GM12891 (cell line): ENCODE data around the gene NHLRC2.
"Not testable (repeated sequence)": the region's sequence is repeated elsewhere in the genome, so short reads cannot be mapped to it uniquely, and the experiment has no call there.

Experiments used
- DNase-seq: peaks from one replicate; pipeline ENCODE4 v3.0.0; 2011; ENCODE audit warnings: low spot score; ENCODE audit not compliant: insufficient read length
- FAIRE-seq: peaks from 2 replicates; lab custom pipeline; 2011; peaks lifted over from hg19 to GRCh38; lab: Jason Lieb, UNC
- PAX5 ChIP-seq: IDR thresholded peaks from 2 replicates; pipeline ENCODE4 v1.6.1; 2011; ENCODE audit warnings: low read length, moderate library complexity, mild to moderate bottlenecking; ENCODE audit not compliant: insufficient read depth, severe bottlenecking
- POLR2A ChIP-seq: IDR thresholded peaks from 2 replicates; pipeline ENCODE4 v1.6.1; 2011; ENCODE audit warnings: low read depth, low read length, control low read depth
- POLR2AphosphoS5 ChIP-seq: IDR thresholded peaks from 2 replicates; pipeline ENCODE4 v1.6.1; 2011; ENCODE audit warnings: low read depth, low read length, control low read depth
- POU2F2 ChIP-seq: IDR thresholded peaks from 2 replicates; pipeline ENCODE4 v1.6.1; 2011; ENCODE audit warnings: low read depth, mild to moderate bottlenecking, control low read depth, low read length, moderate library complexity
- SPI1 ChIP-seq: IDR thresholded peaks from 2 replicates; pipeline ENCODE4 v1.6.1; 2011; ENCODE audit warnings: low read depth, low read length, control low read depth
- TAF1 ChIP-seq: IDR thresholded peaks from 2 replicates; pipeline ENCODE4 v1.6.1; 2011; ENCODE audit warnings: low read depth, low read length, control low read depth

Gene NHLRC2

DNA sequence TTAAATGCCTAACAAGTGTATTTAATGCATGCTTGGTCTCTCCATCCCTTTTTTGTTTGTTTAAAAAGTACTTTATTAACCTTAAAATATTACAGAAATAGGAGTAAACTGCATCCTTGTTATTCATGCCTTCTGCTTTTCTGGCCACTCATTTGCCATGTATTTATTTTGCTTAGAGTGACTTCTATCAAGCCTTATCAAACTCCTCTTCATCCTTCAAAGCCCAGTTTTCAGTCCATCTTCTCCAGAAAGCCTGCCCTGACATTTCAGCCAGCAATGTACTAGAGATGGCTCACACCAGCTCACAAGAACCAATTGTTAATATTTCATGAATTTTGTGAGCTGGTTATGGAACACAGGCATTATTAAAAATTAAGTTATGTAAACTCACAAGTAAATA is 82.8 kb downstream of the NHLRC2 start:
- DNase-seq (no peak), FAIRE-seq (no peak)
- TF ChIP-seq TAF1 (no peak), PAX5 (no peak), SPI1 (no peak)

DNA sequence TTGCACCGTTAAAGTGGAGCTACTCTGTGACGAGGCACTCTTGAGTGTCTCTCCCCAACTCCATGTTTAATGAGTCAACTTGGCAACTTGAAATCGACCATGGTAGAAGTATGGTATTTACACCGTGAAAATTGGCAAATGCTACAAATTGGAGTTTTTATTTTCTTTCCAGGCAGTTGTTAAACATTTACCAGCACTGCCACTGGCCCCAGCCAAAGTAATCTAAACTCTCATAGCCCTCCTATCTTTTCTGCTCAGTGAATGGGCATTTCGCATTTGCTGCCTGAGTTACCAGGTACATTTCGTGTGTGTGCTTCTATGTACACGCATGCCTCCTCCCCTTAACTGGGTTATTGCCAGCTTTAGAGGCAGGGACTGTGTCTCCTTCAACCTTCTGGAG is 83.3 kb downstream of the NHLRC2 start:
- FAIRE-seq (no peak), DNase-seq (no peak)
- TF ChIP-seq SPI1, result no peak
- TF ChIP-seq POLR2A, result no peak
- no peak for TF ChIP-seq POLR2AphosphoS5
- TF ChIP-seq TAF1, result no peak
- no peak for TF ChIP-seq POU2F2
- TF ChIP-seq PAX5, result no peak

DNA sequence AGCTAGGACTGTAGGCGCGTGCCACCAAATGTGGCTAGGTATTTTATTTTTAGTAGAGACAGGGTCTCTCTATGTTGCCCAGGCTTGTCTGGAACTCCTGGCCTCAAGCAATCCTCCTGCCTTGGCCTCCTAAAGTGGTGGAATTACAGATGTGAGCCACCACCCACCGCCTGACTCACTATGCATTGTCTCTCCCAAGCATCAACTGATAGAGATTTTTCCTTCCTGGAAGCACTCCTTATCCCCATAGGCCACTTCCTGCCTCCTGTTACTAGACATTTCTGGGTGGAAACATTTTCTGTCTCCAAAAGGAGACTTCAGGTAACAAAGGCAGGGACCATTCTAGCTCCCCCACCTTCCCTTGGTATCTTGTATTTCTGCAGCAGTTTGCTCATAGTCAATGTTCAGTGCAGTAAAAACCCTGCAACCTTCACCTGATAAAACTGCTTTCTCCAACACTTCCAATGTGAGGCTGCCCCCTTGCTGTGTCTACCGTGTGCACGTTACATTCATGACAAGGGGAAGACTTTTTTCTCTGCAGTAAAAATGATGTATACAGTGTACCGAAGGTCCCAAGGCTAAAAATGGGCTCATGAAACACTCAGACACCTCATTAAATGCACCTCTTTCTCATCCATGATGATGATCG is 84.9 kb downstream of the NHLRC2 start:
- no peak for FAIRE-seq
- TF ChIP-seq TAF1, result no peak
- TF ChIP-seq POU2F2, result no peak
- TF ChIP-seq PAX5, result no peak
- TF ChIP-seq POLR2A, result no peak
- TF ChIP-seq POLR2AphosphoS5, result no peak
- no peak for TF ChIP-seq SPI1

GRCh38 chr10:113941140-113941539 is 86.7 kb downstream of the NHLRC2 start:
- DNase-seq (no peak), FAIRE-seq (no peak)
- TF ChIP-seq TAF1 (no peak), POU2F2 (no peak), PAX5 (no peak), SPI1 (no peak), POLR2AphosphoS5 (no peak), POLR2A (no peak)

More for the DNA sequence above, 84.9 kb downstream of the NHLRC2 start:
- no peak for DNase-seq

GRCh38 chr10:113943196-113943595 is 88.7 kb downstream of the NHLRC2 start:
- DNase-seq, FAIRE-seq: not testable (repeated sequence)

DNA sequence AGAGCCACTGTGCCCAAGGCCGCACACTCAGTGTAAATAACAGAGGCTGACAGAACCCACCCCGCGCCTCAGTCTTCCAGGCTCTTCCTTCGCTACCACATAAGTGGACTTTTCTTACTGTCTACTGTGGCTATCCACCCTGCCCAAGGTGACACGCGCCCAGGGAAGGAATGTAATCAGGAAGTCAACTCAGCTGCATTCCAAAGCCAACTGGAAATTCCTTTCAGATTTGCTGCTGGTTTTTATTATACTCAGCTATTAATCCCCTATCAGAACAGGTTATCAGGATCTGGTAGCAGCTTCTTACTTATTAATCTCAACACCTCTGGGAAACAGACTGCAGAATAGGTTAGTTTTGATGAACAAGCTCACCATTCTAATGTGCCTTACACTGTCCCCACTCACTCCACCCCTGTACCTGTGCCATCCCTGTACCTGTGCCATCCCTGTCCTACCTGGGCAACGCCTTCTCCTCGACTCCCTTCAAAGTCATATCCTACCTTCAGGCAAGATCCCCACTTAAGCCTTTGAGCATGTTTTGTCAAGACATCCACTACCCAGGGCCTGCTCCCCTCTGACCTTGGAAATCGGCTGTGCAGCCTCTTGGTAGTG is 90.7 kb downstream of the NHLRC2 start:
- FAIRE-seq (no peak), DNase-seq (no peak)
- TF ChIP-seq SPI1 (no peak), POU2F2 (no peak), PAX5 (no peak), TAF1 (no peak), POLR2A (no peak), POLR2AphosphoS5 (no peak)

GRCh38 chr10:113945687-113946085 is 91.2 kb downstream of the NHLRC2 start:
- TF ChIP-seq POLR2AphosphoS5 (no peak), POLR2A (no peak), SPI1 (no peak), TAF1 (no peak), POU2F2 (no peak), PAX5 (no peak)
- FAIRE-seq, result no peak
- DNase-seq, result no peak

DNA sequence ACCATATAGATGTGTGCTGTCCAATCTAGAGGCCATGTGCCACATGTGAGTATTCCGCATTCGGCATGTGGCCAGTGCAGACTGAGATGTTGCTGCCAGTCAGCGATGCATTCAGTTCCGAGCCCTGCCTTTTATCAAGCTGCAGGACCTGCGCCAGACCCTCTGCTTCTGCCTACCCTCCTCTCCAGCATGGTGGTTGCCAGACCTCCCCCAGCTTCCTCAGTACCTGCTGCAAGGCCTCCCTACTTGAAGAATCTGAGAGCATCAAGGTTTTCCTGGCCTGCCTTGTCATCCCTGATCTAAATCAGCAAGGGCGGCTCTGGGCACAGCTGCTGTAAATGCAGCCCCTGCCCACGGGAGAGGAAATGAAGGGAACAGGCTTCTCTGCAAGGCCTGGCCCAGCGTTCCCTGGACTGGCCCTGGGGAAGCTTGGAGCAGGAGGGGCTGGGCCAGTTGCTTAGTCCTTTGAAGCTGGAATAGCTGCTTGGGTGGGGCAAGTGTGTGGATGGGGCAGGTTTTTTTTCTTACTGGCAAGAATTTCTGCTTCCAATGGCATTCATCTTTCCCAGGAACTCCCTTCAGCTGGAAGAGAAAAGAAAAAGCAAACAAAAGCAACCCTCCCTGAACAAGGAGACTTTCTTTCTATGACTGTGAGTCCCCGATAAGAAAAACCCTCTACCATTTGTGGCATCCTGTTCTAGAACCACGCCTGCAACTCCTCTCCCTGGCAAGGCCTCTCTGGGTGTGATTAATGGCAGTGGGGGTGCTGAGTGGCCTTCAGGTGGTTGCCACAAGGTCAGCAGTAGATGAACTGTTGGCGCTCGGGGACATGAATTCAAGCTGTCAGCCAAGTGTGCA is 93.0 kb downstream of the NHLRC2 start:
- DNase-seq (no peak), FAIRE-seq (no peak)
- TF ChIP-seq POLR2AphosphoS5 (no peak), POU2F2 (no peak), TAF1 (no peak), SPI1 (no peak), POLR2A (no peak), PAX5 (no peak)

GRCh38 chr10:113948048-113948447 is 93.6 kb downstream of the NHLRC2 start:
- no peak for FAIRE-seq
- no peak for TF ChIP-seq POU2F2
- TF ChIP-seq PAX5, result no peak
- TF ChIP-seq POLR2AphosphoS5, result no peak
- TF ChIP-seq SPI1, result no peak
- TF ChIP-seq POLR2A, result no peak
- no peak for DNase-seq

DNA sequence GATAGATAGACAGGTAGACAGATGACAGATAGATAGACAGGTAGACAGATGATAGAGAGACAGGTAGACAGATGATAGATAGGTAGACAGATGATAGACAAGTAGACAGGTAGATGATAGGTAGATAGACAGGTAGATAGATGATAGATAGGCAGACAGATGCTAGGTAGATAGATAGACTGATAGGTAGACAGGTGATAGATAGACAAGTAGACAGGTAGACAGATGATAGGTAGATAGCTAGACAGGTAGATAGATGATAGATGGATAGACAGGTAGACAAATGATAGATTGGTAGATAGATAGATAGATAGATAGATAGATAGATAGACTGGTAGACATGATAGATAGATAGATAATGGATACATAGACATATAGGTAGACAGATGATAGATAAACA is 95.8 kb downstream of the NHLRC2 start:
- FAIRE-seq (no peak), DNase-seq (no peak)
- TF ChIP-seq POU2F2 (no peak), PAX5 (no peak), POLR2AphosphoS5 (no peak), POLR2A (no peak), SPI1 (no peak), TAF1 (no peak)
